NCI-H1930 (cell line): Measurements from ENCODE around the gene NFATC1.

ENCODE experiments used
- DNase-seq, 2 experiments: peaks; one replicate each; lab custom pipeline; 2025; lab: John Stamatoyannopoulos, UW

Gene NFATC1

GRCh38 chr18:79423211-79424007 lies 27.7 kb downstream of the NFATC1 start:
- DNase-seq = no peak

DNA sequence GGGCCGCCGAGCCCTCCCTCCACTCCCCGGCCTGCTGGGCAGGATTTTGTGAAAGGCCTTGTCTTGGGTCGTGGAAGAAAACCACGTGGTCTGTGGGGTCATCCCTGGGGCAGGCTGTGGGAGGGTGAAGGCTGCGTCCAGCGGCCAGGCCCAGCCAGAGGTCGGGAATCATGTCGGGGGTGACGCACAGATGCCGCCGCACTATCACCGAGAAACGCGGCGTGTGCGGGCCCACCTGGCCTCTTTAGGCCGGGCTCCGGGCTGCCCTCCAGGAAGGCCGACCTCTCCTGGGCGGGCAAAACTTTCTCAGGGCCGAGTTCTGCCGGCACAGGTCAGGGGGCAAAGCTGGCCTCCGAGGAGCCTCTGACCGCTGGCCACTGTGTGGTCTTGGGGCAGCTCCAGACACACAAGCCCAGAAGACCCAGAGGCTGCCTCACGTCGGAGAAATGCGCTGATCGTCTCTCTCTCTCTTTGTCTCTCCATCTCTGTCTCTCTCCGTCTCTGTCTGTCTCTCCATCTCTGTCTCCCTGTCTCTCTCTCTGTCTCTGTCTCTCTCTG lies 28.4 kb downstream of the NFATC1 start:
- no peak for DNase-seq

DNA sequence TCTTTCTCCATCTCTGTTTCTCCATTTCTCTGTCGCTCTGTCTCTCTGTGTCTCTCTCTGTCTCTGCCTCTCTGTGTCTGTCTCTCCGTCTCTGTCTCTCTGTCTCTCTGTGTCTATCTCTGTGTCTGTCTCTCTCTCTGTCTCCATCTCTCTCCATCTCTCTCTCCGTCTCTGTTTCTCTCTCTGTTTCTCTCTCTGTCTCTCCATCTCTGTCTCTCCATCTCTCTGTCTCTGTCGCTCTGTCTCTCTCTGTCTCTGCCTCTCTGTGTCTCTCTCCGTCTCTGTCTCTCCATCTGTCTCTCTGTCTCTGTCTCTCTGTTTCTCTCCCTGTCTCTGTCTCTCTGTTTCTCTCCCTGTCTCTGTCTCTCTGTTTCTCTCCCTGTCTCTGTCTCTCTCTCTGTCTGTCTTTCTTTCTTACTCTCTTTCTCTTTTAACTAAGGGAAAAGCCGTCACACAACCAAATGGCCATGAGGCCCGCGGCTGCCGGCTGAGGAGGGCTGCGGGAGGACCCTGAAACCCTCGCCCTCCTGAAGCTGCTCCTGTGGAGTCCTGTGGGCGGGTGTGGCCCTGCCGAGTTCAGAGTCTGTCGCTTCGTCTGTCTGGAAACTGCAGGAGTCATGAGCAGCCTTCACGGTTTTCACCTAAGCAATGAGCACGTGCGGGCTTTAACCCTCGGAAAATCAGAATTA lies 29.3 kb downstream of the NFATC1 start:
- no peak for DNase-seq

DNA sequence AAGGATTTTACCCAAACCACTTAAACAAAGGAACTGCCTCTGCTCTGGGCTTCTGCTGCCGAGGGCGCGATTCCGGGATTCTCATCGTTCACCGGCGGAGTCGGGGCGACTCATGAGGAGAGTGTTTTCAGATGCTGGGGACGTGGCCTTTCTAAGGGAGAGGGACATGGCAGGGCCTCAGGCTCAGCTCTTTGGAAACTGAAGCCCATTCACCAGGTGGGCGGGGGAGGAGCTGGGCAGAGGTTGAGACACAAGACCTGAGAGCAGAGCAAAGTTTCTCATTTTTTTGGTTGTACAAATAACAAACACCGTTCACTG lies 29.8 kb downstream of the NFATC1 start:
- DNase-seq = no peak

DNA sequence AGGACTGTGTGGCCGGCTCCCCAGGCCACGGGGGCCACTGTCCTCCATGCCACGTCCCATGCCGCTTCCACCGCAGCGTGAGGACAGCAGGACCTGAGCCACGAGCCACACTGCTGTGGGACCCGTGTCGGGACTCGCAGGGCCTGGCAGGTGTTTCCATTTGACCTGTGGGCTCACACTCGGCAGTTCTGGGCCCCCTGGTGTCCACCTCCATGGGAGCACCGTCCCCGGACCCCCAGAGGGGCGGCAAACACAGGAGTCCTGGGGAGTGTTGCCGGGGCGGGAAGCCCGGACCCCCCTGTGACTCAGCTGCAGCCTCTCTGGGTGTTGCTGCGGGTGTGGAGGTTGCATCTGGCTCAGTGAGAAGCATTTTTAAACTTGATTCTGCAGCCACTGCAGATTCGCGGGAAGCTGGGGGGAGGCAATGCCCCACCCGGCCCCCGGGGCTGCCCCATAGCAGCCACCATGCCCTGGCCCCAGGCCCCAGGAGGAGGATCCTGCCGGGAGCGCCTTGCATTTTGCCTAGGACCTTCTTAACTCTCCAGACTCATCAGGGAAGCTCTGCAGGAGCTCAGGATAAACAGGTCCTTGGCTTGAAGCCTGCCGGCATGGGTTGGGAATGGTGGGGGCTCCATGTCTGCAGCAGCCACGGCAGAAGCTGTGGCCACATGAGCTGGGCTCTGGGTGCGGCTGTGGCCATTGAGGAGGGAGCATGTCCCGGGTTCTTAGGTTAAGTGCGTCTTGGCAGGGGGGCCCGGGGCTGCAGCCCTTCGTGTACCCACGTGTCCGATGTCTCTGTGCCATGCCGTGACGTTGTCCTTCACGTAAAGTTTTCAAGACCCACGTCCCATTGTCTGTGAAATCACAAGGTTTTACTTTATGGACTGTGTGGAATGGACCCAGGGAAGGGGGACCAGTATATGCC lies 30.9 kb downstream of the NFATC1 start:
- DNase-seq = no peak

DNA sequence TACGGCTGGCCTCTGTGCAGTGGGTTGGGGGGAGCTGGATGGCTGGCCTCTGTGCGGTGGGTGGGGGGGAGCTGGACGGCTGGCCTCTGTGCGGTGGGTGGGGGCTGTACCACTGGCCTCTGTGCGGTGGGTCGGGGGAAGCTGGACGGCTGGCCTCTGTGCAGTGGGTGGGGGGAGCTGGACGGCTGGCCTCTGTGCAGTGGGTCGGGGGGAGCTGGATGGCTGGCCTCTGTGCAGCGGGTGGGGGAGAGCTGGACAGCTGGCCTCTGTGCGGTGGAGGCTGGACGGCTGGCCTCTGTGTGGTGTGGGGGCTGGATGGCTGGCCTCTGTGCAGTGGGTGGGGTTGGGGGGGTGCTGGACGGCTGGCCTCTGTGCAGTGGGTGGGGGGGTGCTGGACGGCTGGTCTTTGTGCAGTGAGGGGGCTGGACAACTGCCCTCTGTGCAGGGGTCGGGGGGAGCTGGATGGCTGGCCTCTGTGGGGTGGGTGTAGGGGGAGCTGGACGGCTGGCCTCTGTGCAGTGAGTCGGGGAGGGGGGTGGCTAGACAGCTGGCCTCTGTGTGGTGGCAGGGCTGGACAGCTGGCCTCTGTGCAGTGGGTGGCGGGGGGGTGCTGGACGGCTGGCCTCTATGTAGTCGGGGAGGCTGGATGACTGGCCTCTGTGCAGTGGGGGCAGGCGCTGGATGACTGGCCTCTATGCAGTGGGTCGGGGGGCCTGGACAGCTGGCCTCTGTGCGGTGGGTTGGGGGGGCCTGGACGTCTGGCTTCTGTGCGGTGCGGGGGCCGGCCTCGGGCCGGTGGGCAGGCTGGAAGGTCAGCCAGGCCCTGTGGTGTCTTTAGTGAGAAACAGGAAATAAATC lies 31.9 kb downstream of the NFATC1 start:
- no peak for DNase-seq

DNA sequence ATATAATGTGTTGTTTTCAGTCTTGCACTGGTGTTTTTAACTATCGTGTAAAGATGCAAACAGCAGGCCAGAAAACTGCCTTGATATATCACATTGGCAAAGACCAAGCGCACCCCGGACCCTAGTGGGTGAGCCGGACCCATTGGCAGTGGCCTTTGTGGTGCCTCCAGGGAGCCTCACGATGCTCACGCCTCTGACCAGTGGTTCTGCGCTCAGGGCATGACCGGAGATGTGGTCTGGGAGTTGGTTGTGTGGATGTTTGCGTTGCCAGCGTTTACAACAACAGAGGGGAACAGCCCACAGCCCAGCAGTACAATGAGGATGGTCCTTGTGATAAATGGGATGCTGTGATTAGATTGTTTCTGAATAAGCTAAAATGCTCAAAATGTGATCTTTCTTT lies 32.6 kb downstream of the NFATC1 start:
- no peak for DNase-seq

DNA sequence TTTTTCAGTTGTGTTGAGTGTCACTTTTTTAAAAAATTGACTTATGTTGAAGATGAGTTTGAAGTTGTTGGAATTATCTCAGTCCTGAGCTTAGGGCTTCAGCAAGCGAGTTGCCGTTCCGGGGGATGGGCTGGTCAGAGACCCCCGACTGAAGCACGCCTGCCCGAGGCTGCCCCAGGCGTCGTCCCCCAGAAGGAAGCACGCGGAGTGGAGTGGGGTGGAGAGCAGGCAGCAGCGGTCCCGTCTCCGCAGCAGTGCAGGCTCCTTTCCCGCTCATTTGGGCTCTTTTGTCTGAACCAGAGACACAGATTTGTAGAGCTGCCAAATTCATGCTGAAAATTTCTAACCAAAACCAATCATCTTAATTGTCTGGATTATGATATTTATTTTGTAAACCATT lies 33.7 kb downstream of the NFATC1 start:
- DNase-seq = no peak

DNA sequence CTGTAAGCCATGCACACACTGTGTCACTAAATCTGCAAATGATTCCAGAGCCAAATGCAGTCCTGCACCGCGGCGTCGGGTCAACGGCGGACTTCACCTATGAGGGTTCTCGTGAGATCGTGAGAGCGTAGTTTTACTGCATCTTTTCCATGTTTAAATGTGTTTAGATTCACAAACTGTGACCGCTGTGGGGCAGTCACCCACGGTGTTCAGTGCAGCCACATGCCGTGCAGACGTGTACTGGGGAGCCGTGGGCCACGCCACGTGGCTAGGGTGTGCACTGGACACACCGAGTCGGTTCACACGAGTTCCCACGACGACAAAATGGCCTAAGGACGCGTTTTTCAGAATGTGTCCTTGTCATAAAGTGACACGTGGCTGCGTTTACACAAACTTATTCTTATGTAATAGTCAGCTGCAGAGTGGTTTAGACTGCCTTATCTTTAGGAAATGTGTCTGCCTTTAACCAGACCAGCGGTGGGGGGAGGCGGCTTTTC lies 34.1 kb downstream of the NFATC1 start:
- no peak for DNase-seq

DNA sequence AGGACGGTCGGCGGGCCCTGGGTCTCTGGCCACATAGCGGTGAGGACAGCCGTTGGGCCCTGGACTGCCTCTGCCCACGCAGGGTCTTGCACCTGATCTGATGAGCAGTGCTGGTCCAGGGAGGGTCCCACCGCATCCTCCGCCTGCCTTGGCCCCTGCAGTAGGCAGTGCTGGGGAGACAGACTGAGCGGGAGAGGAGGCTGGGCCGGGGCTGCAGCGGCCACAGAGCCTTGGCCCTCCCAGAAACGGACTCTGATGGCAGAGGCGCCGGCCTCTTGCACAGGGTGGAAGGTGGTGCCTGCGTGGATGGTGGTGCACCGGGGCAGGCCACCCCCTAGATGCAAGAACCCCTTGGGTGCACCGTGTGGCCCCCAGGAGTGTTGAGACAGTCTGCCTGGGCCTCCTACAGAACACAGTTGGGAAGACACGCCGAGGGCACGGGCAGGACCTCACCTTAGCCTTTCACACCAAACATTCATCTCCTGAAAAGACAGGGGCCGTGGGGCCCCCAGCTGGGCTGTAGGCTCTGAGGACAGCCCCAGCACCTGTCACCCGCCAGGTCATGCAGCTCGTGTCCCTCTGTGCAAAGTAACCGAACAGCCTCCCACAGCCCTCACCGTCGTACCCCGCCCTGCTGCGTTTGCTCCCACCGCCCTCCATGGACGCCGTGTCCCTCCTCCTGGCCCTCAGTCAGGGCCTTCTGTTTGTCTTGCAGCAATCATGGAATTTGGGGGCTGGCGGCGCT lies 36.8 kb downstream of the NFATC1 start:
- DNase-seq = no peak

DNA sequence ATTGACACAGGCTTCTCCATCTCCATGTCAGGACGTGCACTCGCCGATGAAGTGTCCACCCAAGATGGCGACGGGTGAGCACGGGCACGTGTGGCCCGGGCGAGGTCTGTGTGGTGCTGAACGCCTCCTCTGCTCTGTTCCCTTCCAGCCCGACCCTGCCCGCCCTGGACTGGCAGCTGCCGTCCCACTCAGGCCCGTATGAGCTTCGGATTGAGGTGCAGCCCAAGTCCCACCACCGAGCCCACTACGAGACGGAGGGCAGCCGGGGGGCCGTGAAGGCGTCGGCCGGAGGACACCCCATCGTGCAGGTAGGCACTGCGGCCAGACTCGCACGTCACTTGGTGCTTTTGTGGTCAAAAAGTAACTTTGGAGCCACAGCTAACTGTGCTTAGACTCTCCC lies 37.7 kb downstream of the NFATC1 start:
- DNase-seq = no peak

GRCh38 chr18:79434607-79435401 lies 39.1 kb downstream of the NFATC1 start:
- no peak for DNase-seq

- no peak for DNase-seq
Measured at GRCh38 chr18:79436556-79437275, 41.0 kb downstream of the NFATC1 start.

DNA sequence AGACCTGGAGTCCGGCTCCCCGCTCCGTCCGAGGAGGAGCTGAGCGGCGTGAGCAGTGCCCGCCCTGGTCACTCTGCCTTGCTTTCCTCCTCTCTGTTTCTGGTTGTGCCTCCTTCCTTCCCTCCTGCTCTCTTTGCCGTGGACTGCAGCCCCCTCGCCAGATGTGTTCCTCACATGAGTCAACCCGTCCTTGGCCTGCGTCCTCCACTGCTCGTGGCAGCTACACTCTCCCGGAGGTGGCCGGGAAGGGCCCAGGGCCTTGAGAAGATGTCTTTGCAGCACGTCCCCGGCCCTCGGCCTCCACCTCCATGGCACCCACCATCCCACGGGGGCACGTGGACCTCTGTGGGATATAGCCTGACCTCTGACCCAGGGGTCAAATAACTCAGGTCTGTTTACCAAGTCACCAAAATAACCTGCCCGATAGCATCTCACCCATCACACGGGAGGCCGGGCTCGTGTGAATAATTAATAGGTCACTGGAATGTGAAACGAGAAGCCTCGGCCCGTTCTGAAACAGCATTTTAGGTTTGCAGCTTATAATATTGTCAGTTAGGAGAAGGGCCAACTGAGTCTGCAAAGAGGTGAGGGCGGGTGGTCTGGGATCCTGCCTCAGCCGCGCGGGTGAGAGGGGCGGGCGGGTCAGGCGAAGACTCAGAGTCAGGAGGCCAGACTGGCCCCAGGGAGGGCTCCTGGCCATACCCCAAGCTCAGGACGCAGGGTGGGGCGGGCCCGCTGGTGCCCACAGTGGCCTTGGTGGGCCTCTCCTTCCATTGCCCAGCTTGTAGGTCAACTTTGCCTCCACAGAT lies 42.6 kb downstream of the NFATC1 start:
- no peak for DNase-seq

GRCh38 chr18:79438898-79439627 lies 43.3 kb downstream of the NFATC1 start:
- no peak for DNase-seq

GRCh38 chr18:79439628-79440023 lies 43.9 kb downstream of the NFATC1 start:
- DNase-seq = no peak

DNA sequence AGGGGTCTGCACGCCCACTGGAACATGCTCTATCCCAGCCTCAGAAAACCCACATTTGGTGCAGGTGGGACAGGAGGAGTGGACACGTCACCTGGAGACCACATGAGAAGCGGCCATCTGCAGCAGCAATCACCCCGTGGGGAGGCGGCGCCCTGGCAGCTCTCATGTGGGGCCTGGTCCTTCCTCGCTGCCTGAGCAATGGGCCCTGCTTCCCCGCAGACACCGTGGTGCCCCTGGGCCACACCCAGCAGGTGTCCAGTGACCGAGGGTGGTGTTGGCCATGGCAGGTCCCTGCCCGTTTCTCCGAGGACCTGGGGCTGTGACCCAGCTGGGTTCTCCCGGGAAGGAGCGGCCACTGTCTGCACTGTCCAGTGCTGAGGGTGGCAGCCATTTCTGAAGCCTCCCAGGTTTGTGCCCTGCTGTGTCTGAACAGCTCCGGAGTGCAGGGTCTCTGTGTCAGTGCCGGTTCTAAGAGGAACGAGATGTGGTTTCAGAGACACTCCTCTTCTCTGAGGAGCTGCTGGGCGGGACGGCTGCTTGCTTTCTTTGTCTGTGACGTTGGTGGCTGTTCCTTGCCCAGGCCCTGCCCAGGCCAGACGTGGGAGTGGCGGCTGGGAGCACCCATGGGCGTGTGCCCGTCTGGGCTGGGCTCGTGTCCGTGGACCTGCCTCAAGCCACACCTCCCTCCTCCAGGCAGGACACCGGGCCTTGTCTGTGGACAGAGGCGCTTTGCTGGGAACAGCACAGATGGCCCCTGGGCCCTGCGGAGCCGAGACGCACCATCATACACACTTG lies 44.8 kb downstream of the NFATC1 start:
- DNase-seq = no peak
